Natural killer cell treated with Interleukin-12 subunit alpha and Interleukin-12 subunit beta and Interleukin-15 and Interleukin-18, amount 100 ng/mL, for 72 hours (primary cell): ENCODE data around the gene RTN4RL1. TPM values are rescaled to one million over a fixed set of nuclear protein-coding genes. Genes with fewer than 3 reads are reported as not detected.

ENCODE experiments used
- ATAC-seq, 2 donors: fragments of 150-1000 bp; cut with Tn5 transposase in 1 of 2; sonication (Bioruptor Pico), chemical (Tn5 transposase) in 1 of 2; 2 replicates each; pipeline ENCODE4 v1.10.0; 2021
- DNase-seq: peaks from one replicate; pipeline ENCODE4 v3.0.0; 2022; ENCODE audit warnings: low spot score
- H3K27ac Mint-ChIP-seq, 2 donors: 1 replicate in 1 of 2; 2 replicates in 1 of 2; pipeline ENCODE4 v1.8.0; 2022; ENCODE audit warnings: mixed read lengths in 2 of 2, mild to moderate bottlenecking in 1 of 2, moderate library complexity in 1 of 2
- H3K27me3 Mint-ChIP-seq, 2 donors: 1 replicate in 1 of 2; 2 replicates in 1 of 2; pipeline ENCODE4 v1.8.0; 2022; ENCODE audit warnings: mixed read lengths in 2 of 2
- H3K36me3 Mint-ChIP-seq: one replicate; pipeline ENCODE4 v1.8.0; 2022; ENCODE audit warnings: mixed read lengths
- H3K4me1 Mint-ChIP-seq, 2 donors: 1 replicate in 1 of 2; 2 replicates in 1 of 2; pipeline ENCODE4 v1.8.0; 2022; ENCODE audit warnings: low read depth in 2 of 2, mixed read lengths in 2 of 2, mild to moderate bottlenecking in 1 of 2
- H3K4me3 Mint-ChIP-seq: one replicate; pipeline ENCODE4 v1.8.0; 2022; ENCODE audit warnings: mixed read lengths
- H3K9me3 Mint-ChIP-seq: 2 replicates; pipeline ENCODE4 v1.8.0; 2022; ENCODE audit warnings: mixed read lengths
- total RNA-seq, 2 donors: library from RNA; stranded (reverse); gene quantifications; one replicate each; pipeline ENCODE4 v1.2.3, GENCODE V29; 2022

Gene RTN4RL1
- total RNA-seq, 2 donors from 2014 or later, result not detected

DNA sequence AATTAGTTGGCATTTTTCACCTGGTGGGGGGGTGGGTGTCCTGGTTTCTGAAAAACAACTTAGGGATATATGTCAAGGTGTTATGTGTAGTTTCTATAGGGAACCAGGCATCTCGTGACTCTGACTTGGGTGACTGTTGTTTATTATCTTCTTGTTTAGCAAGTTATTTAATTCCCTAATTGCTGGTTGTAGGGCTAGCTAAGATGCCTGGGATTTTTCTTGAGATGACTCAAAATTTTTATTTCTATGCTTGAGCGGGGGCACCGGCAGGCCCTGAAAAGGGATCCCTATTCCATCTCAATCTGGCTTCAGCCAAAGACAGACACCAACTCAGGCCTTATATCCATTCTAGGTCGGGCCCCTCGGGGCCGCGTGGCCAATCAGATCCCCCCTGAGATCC, 8.0 kb upstream of the RTN4RL1 start:
- H3K4me3 Mint-ChIP-seq, result no peak overlapping the region
- ATAC-seq (no peak), DNase-seq (no peak)
- no peaks in the 10 kb centered on the region for H3K9me3 Mint-ChIP-seq
- H3K27me3 Mint-ChIP-seq, result no peaks in the 10 kb centered on the region
- H3K27ac Mint-ChIP-seq, result no peak overlapping the region
- peaks cover 5 to 6% of the 10 kb centered on the region in 2 donors for H3K4me1 Mint-ChIP-seq
- no peaks in the 10 kb centered on the region for H3K36me3 Mint-ChIP-seq

DNA sequence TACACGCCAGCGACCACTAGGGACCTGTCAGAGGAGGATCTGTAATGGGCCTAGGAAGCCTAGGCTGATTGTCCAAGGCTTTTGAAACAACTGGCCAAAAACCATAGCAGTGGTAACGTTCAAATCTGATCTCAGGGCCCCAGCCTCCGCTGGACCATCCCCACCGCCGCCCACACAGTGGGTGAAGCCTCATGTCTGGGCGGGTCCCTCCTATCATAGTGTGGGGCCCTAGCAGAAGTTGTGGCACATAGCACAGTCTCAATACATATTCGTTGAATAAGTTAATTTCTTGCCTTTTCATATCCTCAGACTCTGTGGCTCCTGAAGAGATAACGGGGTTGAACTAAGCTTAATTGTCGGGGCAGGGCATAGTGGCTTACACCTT, 5.6 kb upstream of the RTN4RL1 start:
- Mint-ChIP-seq H3K27ac (peak overlapping the region; percentile 61 to 84), H3K27me3 (peaks cover 8 to 13% of the 10 kb centered on the region in 2 donors), H3K9me3 (no peaks in the 10 kb centered on the region), H3K4me3 (peak overlapping the region; percentile 94), H3K4me1 (peaks cover 9 to 12% of the 10 kb centered on the region in 2 donors), H3K36me3 (peaks cover 4% of the 10 kb centered on the region)
- DNase-seq (no peak), ATAC-seq (no peak)

DNA sequence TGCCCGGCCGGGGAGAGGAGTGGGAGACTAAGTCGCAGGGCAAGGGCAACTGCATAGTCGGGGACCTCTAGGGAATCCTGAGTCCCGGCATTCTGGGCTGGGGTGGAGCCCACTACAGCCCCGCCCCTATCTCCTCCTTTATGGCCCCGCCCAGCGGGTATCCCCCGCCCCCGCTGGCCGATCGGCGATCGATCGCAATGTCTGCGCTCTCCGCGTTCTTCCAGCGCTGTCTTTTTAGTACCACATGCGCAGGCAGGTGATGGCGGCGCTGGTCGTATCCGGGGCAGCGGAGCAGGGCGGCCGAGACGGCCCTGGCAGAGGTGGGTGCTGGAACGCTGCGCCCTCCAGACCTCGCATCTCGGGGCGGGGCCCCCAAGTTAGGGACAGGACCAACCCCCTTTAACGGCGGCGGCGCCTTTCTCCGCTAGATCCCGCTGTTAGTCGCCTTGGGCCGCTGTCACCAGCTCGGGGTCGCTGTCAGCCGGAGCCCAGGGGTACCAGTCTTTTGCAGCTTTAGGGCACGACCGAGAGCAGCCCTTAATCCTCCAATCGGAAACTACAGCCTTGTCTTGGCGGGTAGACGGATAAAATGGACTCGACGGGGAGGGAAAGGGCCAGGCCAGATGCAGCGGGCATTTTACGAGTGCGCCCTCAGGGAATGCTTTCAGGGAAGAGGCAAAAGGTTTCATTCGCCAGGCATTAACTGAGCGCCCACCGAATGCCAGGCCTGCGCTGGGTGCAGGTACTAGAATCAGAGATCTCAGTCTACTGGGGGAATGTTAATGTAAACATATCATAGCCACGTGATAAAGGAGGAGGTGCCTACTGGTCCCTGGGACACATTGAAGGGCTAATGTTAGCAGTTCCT, 5.0 kb upstream of the RTN4RL1 start, which contains the start of gene DPH1:
Gene DPH1, plus strand, starts transcription at position 243 of the 868 bp plus-strand sequence. Its CDS starts 17 bp downstream, at position 260.
- Mint-ChIP-seq H3K4me3 (peak within 1 kb of the TSS; percentile 94), H3K36me3 (peaks cover 4% of the 10 kb centered on the region), H3K27ac (peak within 1 kb of the TSS; percentile 61 to 84), H3K4me1 (peaks cover 9 to 14% of the 10 kb centered on the region in 2 donors), H3K27me3 (peaks cover 8 to 15% of the 10 kb centered on the region in 2 donors), H3K9me3 (no peaks in the 10 kb centered on the region)
- ATAC-seq (peak; percentile 91 to 93), DNase-seq (peak; percentile 89)

- Mint-ChIP-seq H3K4me3 (peak overlapping the region; percentile 10), H3K4me1 (peaks cover 9 to 14% of the 10 kb centered on the region in 2 donors), H3K27ac (no peak overlapping the region)
Measured at GRCh38 chr17:2028737-2029136, 3.6 kb upstream of the RTN4RL1 start.

GRCh38 chr17:2028234-2028614, 3.1 kb upstream of the RTN4RL1 start:
- Mint-ChIP-seq H3K4me1 (peaks cover 9 to 14% of the 10 kb centered on the region in 2 donors), H3K27ac (no peak overlapping the region), H3K4me3 (no peak overlapping the region), H3K36me3 (peaks cover 4% of the 10 kb centered on the region), H3K27me3 (peaks cover 8 to 15% of the 10 kb centered on the region in 2 donors), H3K9me3 (no peaks in the 10 kb centered on the region)
- DNase-seq (no peak), ATAC-seq (no peak)

More at GRCh38 chr17:2028737-2029136, 3.6 kb upstream of the RTN4RL1 start:
- DNase-seq (no peak), ATAC-seq (no peak)
- Mint-ChIP-seq H3K9me3 (no peaks in the 10 kb centered on the region), H3K27me3 (peaks cover 8 to 15% of the 10 kb centered on the region in 2 donors), H3K36me3 (peaks cover 4% of the 10 kb centered on the region)

DNA sequence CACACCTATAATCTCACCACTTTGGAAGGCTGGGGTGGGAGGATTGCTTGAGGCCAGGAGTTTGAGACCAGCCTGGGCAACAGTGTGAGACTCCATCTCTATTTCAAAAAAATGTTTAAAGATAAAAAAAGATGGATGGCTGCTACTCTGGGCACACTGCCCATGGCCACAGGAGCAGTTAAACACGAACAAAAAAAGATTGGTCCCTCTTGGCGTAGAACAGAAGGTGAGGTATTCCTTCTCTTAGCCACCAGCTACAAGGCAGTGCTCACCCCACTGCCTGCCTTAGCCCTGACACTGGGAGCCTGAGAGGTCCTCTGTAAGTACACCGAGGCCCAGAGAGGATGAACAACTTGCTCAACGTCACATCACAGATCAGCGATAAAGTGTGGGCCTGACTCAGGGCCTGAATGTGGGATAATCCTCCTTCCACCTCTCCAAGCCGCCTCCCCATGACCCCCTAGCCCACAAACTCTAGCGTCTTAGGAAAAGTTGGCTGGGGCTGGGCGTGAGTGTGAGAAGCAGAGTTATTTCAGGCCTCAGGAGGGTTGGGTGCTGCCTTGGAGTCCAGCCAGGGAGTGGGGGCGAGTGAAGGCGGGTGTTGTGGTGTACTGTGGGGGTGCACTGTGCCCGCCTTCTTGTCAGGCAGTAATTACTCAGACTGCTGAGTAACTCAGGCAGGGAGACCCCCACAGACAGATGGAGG, 2.5 kb upstream of the RTN4RL1 start:
- Mint-ChIP-seq H3K9me3 (no peaks in the 10 kb centered on the region), H3K4me1 (peaks cover 9 to 14% of the 10 kb centered on the region in 2 donors), H3K36me3 (peaks cover 4% of the 10 kb centered on the region), H3K4me3 (no peak overlapping the region), H3K27me3 (peaks cover 11 to 15% of the 10 kb centered on the region in 2 donors), H3K27ac (no peak overlapping the region)
- DNase-seq (no peak), ATAC-seq (no peak)

GRCh38 chr17:2025622-2026309, 632 bp upstream of the RTN4RL1 start:
- no peaks in the 10 kb centered on the region for H3K9me3 Mint-ChIP-seq
- H3K27ac Mint-ChIP-seq, result no peak overlapping the region
- H3K27me3 Mint-ChIP-seq, result peaks cover 13 to 15% of the 10 kb centered on the region in 2 donors
- peaks cover 4% of the 10 kb centered on the region for H3K36me3 Mint-ChIP-seq
- DNase-seq (no peak), ATAC-seq (no peak)
- H3K4me3 Mint-ChIP-seq, result peak overlapping the region; percentile 67
- peaks cover 6 to 11% of the 10 kb centered on the region in 2 donors for H3K4me1 Mint-ChIP-seq

GRCh38 chr17:2024572-2025219, 438 bp downstream of the RTN4RL1 start:
- Mint-ChIP-seq H3K4me3 (no peak overlapping the region), H3K9me3 (no peaks in the 10 kb centered on the region), H3K36me3 (peaks cover 4% of the 10 kb centered on the region), H3K27me3 (peaks cover 15 to 21% of the 10 kb centered on the region in 2 donors), H3K27ac (no peak overlapping the region), H3K4me1 (peaks cover 4 to 7% of the 10 kb centered on the region in 2 donors)
- DNase-seq, result no peak
- no peak for ATAC-seq

- H3K27ac Mint-ChIP-seq, result no peak overlapping the region
- DNase-seq, result no peak
Measured at GRCh38 chr17:2023692-2024571, 1.2 kb downstream of the RTN4RL1 start.

GRCh38 chr17:2023256-2023655, 1.9 kb downstream of the RTN4RL1 start:
- H3K4me3 Mint-ChIP-seq, result no peak overlapping the region
- DNase-seq, result no peak

More at GRCh38 chr17:2023692-2024571, 1.2 kb downstream of the RTN4RL1 start:
- no peak for ATAC-seq
- Mint-ChIP-seq H3K9me3 (no peaks in the 10 kb centered on the region), H3K36me3 (peaks cover 4% of the 10 kb centered on the region), H3K4me1 (peaks cover 4 to 7% of the 10 kb centered on the region in 2 donors), H3K27me3 (peaks cover 21 to 29% of the 10 kb centered on the region in 2 donors), H3K4me3 (peak overlapping the region; percentile 48)

GRCh38 chr17:2022647-2023240, 2.4 kb downstream of the RTN4RL1 start:
- Mint-ChIP-seq H3K36me3 (peaks cover 4% of the 10 kb centered on the region), H3K27me3 (peaks cover 28 to 33% of the 10 kb centered on the region in 2 donors), H3K4me1 (peaks cover 4 to 7% of the 10 kb centered on the region in 2 donors), H3K9me3 (no peaks in the 10 kb centered on the region), H3K4me3 (no peak overlapping the region), H3K27ac (no peak overlapping the region)
- DNase-seq (no peak), ATAC-seq (no peak)

More at GRCh38 chr17:2023256-2023655, 1.9 kb downstream of the RTN4RL1 start:
- no peaks in the 10 kb centered on the region for H3K9me3 Mint-ChIP-seq
- H3K36me3 Mint-ChIP-seq, result peaks cover 4% of the 10 kb centered on the region
- peaks cover 23 to 33% of the 10 kb centered on the region in 2 donors for H3K27me3 Mint-ChIP-seq
- no peak overlapping the region for H3K27ac Mint-ChIP-seq
- ATAC-seq, result no peak
- H3K4me1 Mint-ChIP-seq, result peaks cover 4 to 7% of the 10 kb centered on the region in 2 donors

DNA sequence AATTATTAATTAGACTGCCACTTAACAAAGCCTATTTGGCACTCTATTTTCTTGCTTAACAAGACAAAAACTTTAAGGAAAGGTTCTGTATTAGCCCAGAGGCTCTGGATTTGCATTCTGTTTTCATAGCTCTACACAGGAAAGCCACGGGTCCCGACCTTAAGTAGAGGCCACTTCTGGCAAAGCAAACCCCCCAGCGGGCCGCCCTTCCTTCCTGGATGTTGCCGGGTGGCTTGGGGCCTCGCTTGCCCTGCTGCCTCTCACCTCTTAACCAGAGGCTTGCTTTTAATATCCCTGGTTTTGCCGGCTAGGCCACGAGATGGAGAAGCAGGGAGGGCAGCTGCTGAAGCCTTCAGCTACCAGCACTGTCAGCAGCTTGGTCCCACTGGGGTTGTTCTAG, 4.4 kb downstream of the RTN4RL1 start:
- H3K4me3 Mint-ChIP-seq, result no peak overlapping the region
- H3K9me3 Mint-ChIP-seq, result no peaks in the 10 kb centered on the region
- peaks cover 0 to under 1% of the 10 kb centered on the region in 2 donors for H3K4me1 Mint-ChIP-seq
- DNase-seq (no peak), ATAC-seq (no peak)
- peaks cover 15 to 25% of the 10 kb centered on the region in 2 donors for H3K27me3 Mint-ChIP-seq
- H3K27ac Mint-ChIP-seq, result no peak overlapping the region
- H3K36me3 Mint-ChIP-seq, result no peaks in the 10 kb centered on the region
